DMS53 treated with DMSO at 0.1 percent for 48 hours (cell line): Measurements from ENCODE around the gene PAX3.
"Not testable (repeated sequence)": the region's sequence is repeated elsewhere in the genome, so short reads cannot be mapped to it uniquely, and the experiment has no call there.

Experiments
- DNase-seq: peaks from one replicate; lab custom pipeline; 2025; ENCODE audit not compliant: unreplicated experiment; lab: John Stamatoyannopoulos, UW

PAX3 gene

GRCh38 chr2:222218786-222219185, 80.0 kb downstream of the PAX3 start:
- DNase-seq, result no peak

DNA sequence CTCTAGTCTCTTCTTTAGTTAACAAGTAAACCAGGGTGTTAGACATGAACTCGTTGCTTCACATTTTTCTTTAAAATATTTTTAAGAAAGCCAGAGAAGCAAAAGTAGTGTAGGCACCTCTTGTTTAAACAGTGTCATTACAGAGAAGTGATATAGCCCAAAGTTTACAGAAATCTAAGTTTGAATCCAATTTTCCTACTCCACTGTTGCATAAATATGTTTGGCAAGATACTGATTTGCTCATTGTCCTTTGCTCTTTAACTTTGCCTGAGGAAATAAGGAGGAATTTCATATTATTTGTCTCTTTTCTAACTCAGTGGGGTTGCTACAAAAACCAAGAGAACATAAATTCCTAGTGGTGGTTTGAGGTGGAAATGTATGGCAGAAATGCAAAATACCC, 81.1 kb downstream of the PAX3 start:
- DNase-seq, result no peak

DNA sequence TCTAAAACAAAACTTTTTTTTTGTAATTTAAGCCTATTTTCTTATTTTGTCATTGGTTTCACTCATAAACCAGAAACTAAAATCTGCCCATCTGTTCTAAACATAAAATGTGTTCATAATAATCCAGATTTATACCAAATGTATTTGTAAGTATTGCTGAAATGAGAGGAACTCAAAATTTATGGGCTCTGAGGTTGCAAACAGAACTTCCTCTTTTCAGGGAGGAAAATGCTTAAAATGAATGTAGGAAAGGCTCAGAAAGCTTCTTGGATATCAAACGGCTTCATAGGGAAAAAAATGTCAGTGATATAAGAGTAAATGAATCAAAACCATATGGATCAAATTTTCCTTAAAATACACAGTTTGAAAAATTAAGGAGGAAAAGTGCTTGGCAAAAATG, 83.9 kb downstream of the PAX3 start:
- no peak for DNase-seq

DNA sequence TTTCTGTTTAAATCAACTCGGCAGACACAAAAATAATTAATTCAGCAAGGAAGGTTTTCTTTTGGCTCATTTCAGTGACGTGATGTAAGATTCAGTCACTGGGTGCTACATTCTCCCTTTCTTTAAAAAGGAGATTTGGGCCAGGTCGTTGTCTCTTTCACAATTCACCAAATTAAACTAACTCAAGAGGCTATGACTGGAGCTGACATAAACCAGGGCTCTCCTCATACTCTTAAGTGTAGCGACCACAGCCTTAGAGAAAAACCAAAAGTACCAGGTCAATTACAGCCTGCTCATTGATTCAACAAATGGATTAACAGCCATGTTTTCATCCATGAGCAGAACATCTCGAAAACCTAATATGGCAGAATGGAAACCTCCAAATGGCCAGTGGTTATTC, 85.7 kb downstream of the PAX3 start:
- no peak for DNase-seq

DNA sequence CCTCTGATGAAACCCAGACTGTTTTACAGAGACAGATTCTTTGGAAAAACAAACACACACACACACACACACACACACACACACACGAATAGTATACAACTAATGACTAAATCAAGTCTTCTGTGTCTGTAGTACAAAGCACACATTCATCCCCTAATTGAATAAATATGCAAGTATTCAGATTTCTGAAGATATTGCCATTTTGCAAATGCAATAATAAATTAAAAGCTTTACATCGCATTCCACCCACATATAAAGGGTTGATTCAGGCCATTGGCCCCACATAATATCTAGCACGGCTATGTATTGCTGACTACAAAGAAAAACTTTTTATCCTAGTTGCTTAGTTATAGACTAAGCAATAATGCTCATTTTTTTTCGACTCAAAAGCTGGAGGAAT, 86.2 kb downstream of the PAX3 start:
- no peak for DNase-seq

DNA sequence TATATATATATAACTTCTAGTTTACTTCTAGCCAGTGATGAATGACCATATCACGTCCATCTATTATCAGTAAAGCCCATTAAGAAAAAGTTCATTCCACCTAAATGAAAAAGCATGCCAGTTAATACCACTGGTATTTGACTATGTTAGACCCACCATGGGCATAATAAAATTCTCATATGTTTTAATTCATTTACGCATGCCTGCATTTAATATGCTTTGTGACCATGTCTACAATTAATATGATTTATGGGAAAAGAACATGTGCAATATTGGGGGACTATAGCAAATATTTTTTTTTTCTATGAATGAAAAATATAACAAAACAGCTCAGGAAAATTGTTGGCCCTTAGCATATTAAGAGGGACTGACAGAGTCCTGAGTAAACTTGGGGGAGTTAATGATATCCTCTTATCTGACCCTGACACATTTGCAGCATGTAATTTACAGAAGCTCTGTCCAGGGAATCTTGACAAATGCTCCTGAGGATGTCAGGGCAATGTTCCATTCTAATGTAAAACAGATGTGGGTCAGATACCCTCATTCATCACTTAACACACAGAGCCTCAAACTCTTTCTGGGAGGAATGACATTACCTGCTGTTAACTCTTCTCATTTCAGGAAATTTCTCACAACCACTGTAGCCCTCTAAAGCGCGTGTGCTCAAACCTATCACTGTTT, 90.6 kb downstream of the PAX3 start:
- no peak for DNase-seq

DNA sequence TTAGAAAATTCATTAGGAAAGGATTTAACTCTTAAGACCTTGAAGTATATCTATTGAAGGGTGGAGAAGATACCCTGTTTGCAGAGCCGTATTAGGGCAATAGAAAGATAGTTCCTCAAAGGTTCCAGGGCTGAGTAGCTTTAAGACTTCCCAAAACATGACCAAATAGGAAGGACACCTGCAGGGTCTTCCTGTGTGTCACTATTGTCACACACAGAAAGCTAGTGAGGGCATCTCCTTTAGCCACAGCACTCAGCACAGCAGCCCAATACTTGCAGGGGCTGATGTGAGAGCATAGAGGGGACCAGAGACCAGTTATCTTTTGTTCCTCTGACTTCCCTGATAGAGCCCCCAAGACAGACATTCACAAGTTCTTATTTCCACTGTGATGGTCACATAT, 93.7 kb downstream of the PAX3 start:
- DNase-seq, result no peak

GRCh38 chr2:222203041-222203440, 95.8 kb downstream of the PAX3 start:
- no peak for DNase-seq

GRCh38 chr2:222196159-222196558, 102.6 kb downstream of the PAX3 start:
- DNase-seq, result no peak

- DNase-seq, result no peak
These were observed 104.1 kb downstream of the PAX3 start for GRCh38 chr2:222194669-222195068.

GRCh38 chr2:222193328-222193983, 105.3 kb downstream of the PAX3 start:
- DNase-seq, result no peak

- DNase-seq, result no peak
These were observed 118.2 kb downstream of the PAX3 start for GRCh38 chr2:222180619-222181018.

DNA sequence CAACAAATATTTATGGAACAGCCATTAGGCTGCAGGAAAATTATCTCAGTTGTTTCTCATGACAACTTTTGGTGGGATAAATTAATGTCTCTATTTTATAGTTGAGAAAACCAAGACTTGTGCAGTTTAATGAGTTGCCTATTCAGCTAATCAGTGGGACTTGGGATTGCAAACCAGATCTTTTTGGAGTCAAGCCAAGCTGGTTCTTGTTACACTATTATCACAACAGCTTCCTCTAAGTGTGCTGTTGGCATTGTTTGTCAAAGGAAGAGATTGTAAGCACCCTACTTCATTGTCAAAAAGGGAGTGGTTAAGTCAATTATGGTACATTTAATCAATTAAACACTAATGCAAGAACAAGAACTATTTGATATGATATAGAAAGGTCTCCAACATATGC, 119.2 kb downstream of the PAX3 start:
- DNase-seq, result no peak

DNA sequence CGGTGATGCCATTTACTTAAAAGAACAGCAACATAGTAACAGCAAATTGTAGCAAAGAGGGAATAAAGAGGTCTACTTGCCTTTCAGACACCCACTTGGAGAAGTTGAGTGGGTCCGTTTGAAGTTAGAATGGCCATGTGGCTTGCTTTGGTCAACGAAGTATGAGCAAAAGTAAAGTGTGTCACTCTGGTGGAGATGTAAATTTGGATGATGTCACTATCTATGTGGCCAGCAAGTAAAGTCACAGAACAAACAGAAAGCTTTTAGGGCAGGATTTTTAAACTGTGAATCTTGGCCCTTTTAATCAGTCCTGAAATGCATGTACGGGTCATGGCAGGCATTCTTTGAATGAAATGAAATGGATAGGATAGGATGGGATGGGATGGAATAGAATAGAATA, 120.3 kb downstream of the PAX3 start:
- DNase-seq, result no peak

DNA sequence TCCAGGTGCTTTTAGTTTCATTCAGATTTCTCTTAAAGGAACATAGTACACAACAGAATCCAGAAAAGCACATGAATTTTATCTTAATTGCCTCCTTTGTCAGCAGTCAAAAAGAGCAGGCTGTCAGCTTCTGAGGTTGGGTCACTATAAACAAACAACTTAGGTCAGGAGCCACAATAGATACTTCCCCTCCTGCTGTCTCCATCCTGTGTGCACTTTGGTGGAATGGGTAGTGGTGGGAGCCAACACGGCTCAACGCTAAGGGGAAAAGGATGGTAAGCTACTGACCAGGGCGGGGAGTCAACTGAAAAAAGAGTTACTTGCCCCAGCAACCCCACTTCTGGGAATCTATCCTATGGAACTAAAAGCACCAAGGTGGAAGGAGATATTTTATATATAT, 121.9 kb downstream of the PAX3 start:
- no peak for DNase-seq

DNA sequence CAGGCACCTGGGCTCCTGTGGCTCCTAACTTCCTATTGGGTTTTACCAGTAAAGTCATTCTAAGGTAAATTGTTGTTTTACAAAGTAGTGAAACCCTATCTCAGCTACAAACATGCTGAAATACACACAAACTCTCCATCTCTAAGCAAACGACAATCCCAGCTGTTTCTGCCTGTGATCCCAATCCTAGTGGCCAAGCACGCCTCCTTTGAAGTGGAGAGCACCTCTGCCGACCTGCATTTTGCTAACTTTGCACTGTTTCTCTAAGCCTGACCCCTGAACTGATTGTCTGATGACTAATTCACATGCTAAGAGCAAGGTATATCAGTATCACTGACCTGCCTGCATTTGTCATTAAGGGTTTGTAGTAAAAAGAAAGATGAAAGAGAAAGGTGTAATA, 124.3 kb downstream of the PAX3 start:
- no peak for DNase-seq

GRCh38 chr2:222169346-222169745, 129.5 kb downstream of the PAX3 start:
- no peak for DNase-seq

GRCh38 chr2:222167762-222168161, 131.0 kb downstream of the PAX3 start:
- DNase-seq, result no peak

GRCh38 chr2:222160944-222161343, 137.9 kb downstream of the PAX3 start:
- no peak for DNase-seq

DNA sequence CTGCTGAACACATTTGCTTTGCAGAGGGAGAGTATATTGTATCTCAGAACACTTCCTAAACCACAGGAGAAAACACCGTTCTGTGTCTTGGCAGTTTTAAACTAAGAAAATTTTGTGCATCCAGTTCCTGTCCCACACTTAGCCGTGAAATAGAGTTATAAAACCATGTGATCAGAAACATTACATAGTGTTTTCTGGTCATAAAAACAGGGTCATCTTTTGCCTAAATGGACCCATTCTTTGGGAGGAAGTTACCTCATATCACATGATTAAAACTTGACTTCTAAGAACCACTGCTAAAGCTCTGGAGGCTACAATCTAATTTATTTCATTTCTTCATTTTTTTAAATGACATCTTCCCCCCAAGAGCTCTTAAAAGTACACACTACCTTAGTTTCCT, 138.7 kb downstream of the PAX3 start:
- no peak for DNase-seq

- DNase-seq, result no peak
These were observed 139.6 kb downstream of the PAX3 start for GRCh38 chr2:222159221-222159620.

- not testable (repeated sequence) for DNase-seq
These were observed 143.7 kb downstream of the PAX3 start for GRCh38 chr2:222155003-222155664.
